GM19438 (cell line): Measurements from ENCODE around the gene RLBP1.

ENCODE experiments used
- ATAC-seq: cut with Tn5 transposase; IDR thresholded peaks from one replicate; pipeline ENCODE4 v1.9.1; 2021; ENCODE audit warnings: low read depth; ENCODE audit not compliant: unreplicated experiment

RLBP1 gene

GRCh38 chr15:89179966-89180875, 41.2 kb downstream of the RLBP1 start:
- ATAC-seq = no peak

- ATAC-seq = no peak
Observed at GRCh38 chr15:89178307-89178977, 42.9 kb downstream of the RLBP1 start.

- ATAC-seq = no peak
Observed at GRCh38 chr15:89177633-89178306, 43.6 kb downstream of the RLBP1 start.

- no peak for ATAC-seq
Observed at GRCh38 chr15:89177116-89177515, 44.3 kb downstream of the RLBP1 start.

GRCh38 chr15:89175617-89176191, 45.7 kb downstream of the RLBP1 start:
- ATAC-seq = no peak

GRCh38 chr15:89174476-89174875, 46.9 kb downstream of the RLBP1 start:
- no peak for ATAC-seq

GRCh38 chr15:89172921-89173320, 48.5 kb downstream of the RLBP1 start:
- no peak for ATAC-seq

- ATAC-seq = no peak
Observed at GRCh38 chr15:89171136-89172072, 50.0 kb downstream of the RLBP1 start.

- ATAC-seq = no peak
Observed at GRCh38 chr15:89170364-89170763, 51.0 kb downstream of the RLBP1 start.

GRCh38 chr15:89168316-89168833, 53.0 kb downstream of the RLBP1 start:
- ATAC-seq = no peak

- peak; percentile 78 for ATAC-seq
Observed at GRCh38 chr15:89167267-89168176, 53.9 kb downstream of the RLBP1 start.

- no peak for ATAC-seq
Observed at GRCh38 chr15:89165677-89166076, 55.7 kb downstream of the RLBP1 start.

GRCh38 chr15:89164712-89165211, 56.6 kb downstream of the RLBP1 start:
- no peak for ATAC-seq

- ATAC-seq = no peak
Observed at GRCh38 chr15:89163271-89164055, 57.9 kb downstream of the RLBP1 start.

- ATAC-seq = no peak
Observed at GRCh38 chr15:89161666-89162065, 59.7 kb downstream of the RLBP1 start.
